Kidney tubule cell (primary cell): ENCODE results near the gene MYO1A.

Source experiments
- DNase-seq: peaks from one replicate; pipeline ENCODE4 v3.0.0-alpha.2; 2018; ENCODE audit warnings: low spot score

MYO1A gene

DNA sequence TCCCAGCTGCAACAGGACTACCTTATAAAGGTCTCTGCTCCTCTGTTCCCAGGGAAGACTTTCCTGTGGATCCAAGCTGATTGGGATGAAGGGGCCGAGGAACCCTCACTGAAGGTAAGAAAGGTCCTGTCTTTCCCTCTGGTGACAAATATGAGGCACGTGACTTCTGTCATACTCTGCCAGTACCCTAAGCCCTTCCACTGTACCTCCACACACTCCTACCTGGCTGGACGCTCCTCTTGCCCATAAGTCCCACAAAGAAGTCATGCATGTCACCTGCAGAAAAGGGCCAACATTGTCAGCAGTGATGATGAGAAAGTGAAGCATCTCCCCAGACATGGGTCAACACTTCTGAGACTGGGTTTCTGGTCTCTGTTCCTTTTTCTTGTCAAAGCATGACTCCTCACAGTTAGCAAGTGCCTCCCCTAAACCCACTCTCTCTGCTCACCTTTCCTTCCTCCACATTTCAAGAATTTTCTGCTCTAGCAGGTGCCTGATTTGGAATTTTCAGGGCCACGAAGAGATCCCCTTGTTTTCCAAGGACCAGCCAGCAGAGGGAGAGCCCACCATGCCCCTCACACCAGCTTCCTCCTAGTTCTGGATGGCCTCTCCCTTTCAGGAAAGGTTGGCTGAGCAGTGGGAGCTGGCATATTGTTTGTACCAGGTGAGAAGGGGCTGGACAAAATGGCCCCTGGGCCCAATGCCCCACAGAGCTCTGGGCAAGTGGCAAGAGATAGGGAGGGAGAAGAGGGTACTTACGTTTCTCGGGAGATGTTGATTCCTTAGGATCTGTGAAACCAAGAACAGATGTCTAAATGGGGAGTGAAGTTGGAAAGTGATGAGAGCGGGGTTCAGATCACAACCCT, 37.1 kb downstream of the MYO1A start:
- DNase-seq, result no peak

DNA sequence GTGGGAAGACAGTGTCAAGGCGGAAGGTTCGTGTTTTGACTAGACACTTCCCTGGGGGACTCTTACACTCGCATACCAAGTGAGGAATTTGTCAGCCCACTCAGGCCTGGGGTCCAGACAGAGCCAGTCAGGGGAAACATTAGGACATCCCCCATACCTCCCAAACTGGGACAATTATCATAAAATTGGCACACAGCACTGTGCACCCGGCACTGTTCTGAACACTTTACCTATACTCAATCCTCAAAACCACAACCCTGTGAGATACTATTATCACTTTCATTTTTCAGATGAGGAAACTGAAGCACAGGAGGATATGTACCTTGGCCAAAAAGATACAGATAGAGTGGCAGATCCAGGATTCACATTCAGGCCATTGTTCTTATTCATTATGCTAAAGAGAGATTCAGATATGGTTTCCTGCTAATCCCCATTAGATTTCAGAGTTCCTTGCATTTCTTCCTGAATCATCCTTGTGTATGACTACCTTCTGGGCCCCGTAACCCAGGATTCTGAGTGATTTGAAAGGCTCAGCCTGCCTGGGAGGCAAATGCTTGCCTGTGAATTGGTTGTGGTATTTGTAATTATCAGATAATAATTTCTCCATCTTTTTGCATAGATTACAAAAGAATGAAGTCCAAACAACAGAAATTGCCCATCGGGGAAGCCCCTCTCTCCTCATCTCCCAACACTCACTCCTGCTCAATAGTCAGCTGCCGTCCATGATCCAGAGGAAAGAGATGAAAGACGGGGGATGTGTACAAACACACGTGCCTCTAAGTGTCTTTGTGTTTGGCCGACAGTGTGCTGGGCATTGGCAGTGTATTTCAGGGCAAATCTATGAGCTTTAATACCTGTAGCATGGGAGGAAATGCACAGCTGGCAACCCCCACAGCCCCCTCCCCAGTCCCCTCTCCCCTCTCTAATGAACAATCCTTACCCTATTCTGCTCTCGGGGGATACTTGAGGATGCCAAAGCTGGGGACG, 38.2 kb downstream of the MYO1A start:
- no peak for DNase-seq

- DNase-seq, result no peak
Measured at GRCh38 chr12:57010627-57011247, 39.2 kb downstream of the MYO1A start.

DNA sequence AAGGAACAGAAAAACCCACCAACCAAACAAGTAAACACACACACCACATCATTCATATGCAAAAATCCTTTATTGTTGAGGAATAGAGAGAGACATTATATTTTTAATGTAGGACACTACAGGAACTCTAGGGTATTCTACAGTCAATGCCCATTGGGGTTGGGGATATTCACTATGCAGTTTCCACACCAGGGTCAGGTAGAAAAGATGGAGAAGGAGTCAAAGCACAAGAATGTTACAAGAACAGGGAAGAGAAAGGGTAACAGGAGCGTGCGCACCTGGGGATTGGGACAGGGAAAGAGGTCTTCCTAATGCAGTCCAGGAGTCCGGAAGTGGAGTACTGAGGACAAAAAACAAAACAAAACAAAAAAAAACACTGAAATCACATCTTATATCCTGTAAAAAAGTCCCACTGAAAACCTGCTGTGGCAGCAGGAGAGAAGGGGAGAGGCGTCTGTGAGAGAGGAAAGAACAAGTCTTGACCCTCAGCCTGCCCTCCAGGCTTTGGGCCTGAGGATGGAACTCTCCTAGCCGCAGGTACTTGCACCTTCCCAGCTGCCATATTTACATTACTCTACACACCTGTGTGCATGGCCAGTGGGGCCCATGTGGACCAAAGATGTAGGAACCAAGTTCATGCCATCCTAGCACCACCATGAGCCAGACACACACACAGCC, 39.8 kb downstream of the MYO1A start:
- DNase-seq, result no peak

DNA sequence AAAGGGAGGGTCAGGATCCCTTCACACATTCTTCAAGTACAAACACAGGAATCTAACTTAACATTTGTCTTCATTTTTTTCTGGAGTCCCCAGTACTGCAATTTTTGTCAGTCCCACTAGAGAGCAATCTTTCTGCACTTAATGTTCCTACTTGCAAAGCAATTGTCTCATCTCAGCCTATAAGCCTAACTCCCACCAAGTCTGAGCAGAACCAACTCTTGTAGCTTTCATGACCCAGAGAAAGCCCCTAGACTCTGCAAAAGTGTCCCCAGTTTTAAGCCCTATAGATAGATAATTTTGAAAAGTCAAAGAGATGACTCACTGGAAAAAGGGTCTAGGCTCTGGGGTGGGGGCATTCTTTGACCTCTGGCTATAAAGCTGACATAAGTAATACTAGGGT, 41.8 kb downstream of the MYO1A start:
- DNase-seq, result peak; percentile 59

DNA sequence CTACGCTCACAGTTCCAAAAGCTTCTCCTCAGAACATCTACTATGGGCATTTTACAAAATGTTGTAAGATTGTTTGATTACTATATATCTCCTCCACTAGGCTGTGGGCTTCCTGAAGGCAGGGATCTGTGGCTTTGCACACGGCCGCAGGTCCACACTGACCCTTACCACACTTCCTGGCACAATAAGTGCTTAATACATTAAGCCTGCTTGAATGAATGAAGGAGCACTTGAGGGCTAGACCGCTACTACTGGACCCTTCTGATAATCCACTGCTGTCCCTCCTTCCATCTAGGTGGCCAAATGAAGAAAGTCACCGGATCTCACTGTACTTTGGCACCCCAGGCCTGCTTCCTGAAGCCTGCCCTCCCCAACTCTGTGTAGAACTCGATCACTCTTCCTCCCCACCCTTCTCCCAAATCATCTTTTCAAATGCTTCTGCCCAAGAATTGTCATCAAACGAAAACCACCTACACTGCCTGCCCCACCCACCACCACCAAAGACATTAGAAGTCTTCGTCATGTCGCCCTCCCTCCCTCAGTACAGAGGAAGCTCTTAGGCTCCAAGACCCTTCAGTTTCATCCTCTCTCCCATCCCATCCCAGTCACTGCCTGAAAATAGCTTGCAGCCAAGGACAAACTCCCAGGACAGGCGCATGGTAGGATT, 43.0 kb downstream of the MYO1A start:
- no peak for DNase-seq

DNA sequence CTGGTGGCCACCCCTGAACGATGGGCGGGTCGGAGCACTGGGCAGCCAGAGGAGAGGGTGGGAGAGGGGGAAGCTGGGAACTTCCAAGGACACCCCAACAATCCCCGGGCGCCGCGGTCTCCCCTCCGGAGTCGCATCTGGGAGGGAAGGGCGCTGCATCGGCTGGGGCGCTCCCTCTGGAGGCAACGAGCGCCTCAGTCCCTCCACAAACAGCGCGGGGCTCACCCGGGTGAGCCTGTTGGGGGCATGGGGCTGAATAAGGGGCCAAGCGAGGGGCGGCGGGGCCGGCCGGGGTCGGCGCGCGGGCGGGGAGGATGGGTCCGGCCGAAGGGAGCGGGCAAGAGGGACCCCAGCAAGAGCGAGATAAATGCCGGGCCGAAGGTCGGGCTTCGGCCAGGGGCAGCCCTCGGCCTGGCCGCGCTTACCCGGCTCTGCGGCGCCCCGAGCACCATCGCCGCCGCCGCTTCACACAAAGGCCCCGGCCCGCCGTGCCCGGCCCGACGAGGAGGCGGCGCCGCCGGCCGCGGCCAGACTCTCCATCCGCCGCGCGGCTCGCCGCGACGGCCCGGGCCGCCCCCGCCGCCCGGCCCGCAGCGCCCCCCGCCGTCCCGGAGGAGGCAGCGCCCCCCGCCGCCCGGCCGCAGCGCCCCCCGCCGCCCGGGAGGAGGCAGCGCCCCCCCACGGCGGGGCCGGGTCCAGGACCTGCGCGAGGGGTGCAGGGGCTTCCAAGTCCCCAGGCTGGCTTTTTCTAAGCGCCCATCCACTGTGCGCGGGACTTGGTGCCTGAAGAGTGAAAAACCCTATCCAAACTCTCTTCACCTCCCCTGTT, 43.7 kb downstream of the MYO1A start, which contains the start of gene ZBTB39:
TSS of gene ZBTB39 (minus strand) at position 567 of the 829 bp plus-strand sequence. CDS start 1,629 bp downstream, outside the sequence.
- peak; percentile 70 for DNase-seq

- DNase-seq, result no peak
Measured at GRCh38 chr12:57004651-57005050, 45.3 kb downstream of the MYO1A start.

DNA sequence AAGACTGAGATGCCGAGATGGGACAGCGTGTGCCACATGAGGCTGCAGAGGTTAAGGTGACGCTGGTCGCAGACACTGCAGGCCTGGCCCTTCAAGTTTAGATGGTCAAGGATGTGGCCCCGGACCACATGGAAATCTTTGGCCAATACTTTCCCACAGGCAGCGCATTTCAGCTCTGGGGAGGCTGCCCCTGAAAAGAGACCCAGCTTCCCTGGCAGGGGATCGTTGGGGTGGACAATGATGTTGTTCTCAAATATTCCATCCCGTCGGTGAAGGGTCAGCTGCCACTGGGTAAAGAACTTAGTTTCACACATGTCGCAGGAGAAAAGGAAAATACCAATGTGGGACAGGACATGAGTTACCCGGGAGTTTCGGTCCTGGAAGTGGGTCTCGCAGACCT, 46.5 kb downstream of the MYO1A start:
- no peak for DNase-seq

GRCh38 chr12:57001448-57001906, 48.5 kb downstream of the MYO1A start:
- peak; percentile 71 for DNase-seq

GRCh38 chr12:57000393-57000792, 49.5 kb downstream of the MYO1A start:
- peak; percentile 79 for DNase-seq

GRCh38 chr12:56999456-56999855, 50.5 kb downstream of the MYO1A start:
- DNase-seq, result peak; percentile 43

DNA sequence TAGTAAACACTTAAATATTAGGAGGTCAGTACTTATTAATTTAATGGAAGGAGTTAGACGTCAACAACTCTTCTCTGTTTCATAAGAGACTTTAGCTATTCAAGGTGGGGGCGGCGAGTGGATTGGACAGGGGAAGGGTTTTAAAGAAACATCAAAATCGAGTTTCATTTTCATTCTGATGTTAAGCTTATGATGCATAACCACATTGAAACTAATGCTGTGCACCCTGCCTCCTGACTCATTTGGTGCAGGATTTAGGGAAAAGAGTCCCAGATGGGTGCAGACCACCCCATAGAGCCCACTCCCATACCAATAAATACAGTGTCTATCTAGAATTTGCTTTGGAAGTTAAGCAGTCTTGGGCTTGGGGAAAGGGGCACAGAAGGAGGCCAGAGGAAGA, 50.9 kb downstream of the MYO1A start:
- no peak for DNase-seq

GRCh38 chr12:56998316-56998715, 51.6 kb downstream of the MYO1A start:
- no peak for DNase-seq

- DNase-seq, result no peak
Measured at GRCh38 chr12:56996793-56997545, 53.0 kb downstream of the MYO1A start.

DNA sequence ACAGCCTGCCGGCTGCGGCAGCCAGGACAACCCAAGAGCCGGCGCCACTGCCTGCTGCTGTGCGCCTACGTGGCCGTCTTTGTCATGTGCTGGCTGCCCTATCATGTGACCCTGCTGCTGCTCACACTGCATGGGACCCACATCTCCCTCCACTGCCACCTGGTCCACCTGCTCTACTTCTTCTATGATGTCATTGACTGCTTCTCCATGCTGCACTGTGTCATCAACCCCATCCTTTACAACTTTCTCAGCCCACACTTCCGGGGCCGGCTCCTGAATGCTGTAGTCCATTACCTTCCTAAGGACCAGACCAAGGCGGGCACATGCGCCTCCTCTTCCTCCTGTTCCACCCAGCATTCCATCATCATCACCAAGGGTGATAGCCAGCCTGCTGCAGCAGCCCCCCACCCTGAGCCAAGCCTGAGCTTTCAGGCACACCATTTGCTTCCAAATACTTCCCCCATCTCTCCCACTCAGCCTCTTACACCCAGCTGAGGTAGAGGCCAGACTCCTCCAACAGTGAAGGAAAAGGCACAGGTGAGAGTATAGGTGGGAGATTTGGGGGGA, 53.9 kb downstream of the MYO1A start:
- DNase-seq, result no peak

DNA sequence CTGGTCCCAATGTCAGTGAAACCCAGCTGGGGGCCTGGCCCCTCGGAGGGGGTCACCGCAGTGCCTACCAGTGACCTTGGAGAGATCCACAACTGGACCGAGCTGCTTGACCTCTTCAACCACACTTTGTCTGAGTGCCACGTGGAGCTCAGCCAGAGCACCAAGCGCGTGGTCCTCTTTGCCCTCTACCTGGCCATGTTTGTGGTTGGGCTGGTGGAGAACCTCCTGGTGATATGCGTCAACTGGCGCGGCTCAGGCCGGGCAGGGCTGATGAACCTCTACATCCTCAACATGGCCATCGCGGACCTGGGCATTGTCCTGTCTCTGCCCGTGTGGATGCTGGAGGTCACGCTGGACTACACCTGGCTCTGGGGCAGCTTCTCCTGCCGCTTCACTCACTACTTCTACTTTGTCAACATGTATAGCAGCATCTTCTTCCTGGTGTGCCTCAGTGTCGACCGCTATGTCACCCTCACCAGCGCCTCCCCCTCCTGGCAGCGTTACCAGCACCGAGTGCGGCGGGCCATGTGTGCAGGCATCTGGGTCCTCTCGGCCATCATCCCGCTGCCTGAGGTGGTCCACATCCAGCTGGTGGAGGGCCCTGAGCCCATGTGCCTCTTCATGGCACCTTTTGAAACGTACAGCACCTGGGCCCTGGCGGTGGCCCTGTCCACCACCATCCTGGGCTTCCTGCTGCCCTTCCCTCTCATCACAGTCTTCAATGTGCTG, 54.6 kb downstream of the MYO1A start:
- no peak for DNase-seq

- DNase-seq, result no peak
Measured at GRCh38 chr12:56994231-56994746, 55.6 kb downstream of the MYO1A start.
